HL-60/S4 (cell line): ENCODE measurements around the gene DHRS2.
"Not testable (repeated sequence)": the region's sequence is repeated elsewhere in the genome, so short reads cannot be mapped to it uniquely, and the experiment has no call there.

Source experiments
- in situ Hi-C: fragments of 300-500 bp; cut with MboI; formaldehyde crosslinking; loops from 2 replicates; pipeline ENCODE4 v1.14.3; 2022; ENCODE audit warnings: low sequenced_read_pairs

DHRS2 gene

DNA sequence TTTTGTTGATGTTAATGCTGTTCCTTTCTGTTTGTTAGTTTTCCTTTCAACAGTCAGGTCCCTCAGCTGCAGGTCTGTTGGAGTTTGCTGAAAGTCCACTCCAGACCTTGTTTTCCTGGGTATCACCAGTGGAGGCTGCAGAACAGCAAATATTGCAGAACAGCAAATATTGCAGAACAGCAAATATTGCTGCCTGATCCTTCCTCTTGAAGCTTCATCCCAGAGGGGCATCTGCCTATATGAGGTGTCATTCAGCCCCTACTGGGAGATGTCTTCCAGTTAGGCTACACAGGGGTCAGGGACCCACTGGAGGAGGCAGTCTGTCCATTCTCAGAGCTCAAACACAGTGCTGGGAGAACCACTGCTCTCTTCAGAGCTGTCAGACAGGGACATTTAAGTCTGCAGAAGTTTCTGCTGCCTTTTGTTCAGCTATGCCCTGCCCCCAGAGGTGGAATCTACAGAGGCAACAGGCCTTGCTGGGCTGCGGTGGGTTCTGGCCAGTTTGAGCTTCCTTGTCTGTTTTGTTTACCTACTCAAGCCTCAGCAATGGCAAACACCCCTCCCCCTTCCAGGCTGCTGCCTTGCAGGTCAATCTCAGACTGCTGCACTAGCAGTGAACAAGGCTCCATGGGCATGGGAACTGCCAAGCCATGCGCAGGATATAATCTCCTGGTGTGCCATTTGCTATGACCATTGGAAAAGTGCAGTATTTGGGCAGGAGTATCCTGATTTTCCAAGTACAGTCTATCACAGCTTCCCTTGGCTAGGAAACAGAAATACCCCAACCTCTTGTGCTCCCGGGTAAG lies 53.7 kb downstream of the DHRS2 start:
- in situ Hi-C loops = not testable (repeated sequence)

- in situ Hi-C loops = no loop called here
Observed at GRCh38 chr14:23692416-23692815, 56.3 kb downstream of the DHRS2 start.

- in situ Hi-C loops = no loop called here
Observed at GRCh38 chr14:23693252-23693775, 57.1 kb downstream of the DHRS2 start.

- in situ Hi-C loops = no loop called here
Observed at GRCh38 chr14:23694085-23694948, 58.2 kb downstream of the DHRS2 start.
